GM19455 (cell line): ENCODE measurements around the gene CASP9.

ENCODE experiments used
- ATAC-seq: cut with Tn5 transposase; IDR thresholded peaks from one replicate; pipeline ENCODE4 v1.9.1; 2021; ENCODE audit not compliant: unreplicated experiment

The CASP9 gene

DNA sequence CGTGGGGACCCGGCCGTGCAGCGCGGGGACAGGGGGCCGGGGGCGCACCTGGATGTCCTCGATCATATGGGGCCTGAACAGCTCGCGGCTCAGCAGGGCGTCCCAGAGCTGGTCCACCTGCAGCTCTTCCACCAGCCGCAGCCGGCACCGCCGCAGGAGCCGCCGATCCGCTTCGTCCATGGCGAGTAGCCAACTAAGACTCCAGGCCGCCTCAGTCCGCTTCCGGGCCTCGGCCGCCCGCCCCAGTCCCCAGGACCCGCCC lies at the start of gene CASP9:
CASP9 (minus strand) TSS at position 195 of the 262 bp plus-strand sequence; CDS start at position 180, 15 bp downstream.
- peak; percentile 3 for ATAC-seq

- ATAC-seq, result no peak
These were observed 49.5 kb upstream of the CASP9 start for GRCh38 chr1:15573477-15573876.

DNA sequence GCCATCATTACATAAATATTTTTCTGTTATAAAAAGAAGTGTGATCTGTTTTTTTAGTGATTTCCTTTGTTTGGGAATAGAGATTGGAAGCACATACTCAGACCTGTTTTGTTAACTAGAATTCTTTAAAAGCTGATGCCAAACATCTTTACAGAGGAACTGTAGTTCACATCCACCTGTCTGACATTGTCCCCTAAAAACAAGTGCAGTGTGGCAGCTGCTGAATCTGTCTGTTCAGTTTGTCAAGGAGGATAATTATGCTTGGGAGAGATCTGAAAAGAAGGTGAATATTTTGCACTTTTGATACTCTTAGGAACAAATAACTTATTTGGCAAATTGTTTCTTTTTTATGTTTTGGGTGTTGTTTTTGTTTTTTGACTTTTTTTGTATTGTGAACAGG lies 47.3 kb upstream of the CASP9 start:
- no peak for ATAC-seq

- no peak for ATAC-seq
These were observed 46.8 kb upstream of the CASP9 start for GRCh38 chr1:15570861-15571260.

DNA sequence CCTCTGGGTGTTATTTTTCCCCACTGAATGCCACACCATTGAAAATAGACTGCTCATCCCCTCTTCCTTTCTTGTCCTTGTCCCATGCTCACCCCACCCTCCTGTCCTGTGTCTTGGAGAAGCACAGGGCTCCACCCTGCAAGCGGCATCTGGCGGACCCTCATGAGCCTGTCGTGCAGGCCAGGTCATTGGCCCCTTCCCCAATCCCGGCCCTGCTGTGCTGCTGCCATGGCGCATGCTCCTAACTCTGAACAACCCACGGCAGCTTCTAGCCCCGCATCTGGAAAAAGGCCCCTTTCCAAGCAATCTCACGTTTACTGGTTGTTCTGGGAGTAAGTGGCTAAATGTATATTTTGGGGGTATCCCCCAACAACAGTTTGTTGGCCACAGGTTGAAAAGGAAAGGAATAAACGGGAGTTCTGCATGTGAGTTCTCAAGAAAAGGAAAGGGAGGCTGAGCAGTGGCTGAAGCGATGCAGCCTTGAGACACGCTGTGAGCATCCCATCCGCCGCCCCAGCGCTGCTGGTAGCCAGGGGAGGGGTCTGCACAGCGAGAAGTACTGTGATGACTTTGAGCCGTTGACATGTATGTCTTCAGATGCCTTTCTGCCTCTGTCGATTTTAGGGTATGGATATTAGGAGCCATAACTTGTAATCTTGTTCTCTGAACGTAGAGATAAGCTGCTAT lies 44.5 kb upstream of the CASP9 start:
- no peak for ATAC-seq

DNA sequence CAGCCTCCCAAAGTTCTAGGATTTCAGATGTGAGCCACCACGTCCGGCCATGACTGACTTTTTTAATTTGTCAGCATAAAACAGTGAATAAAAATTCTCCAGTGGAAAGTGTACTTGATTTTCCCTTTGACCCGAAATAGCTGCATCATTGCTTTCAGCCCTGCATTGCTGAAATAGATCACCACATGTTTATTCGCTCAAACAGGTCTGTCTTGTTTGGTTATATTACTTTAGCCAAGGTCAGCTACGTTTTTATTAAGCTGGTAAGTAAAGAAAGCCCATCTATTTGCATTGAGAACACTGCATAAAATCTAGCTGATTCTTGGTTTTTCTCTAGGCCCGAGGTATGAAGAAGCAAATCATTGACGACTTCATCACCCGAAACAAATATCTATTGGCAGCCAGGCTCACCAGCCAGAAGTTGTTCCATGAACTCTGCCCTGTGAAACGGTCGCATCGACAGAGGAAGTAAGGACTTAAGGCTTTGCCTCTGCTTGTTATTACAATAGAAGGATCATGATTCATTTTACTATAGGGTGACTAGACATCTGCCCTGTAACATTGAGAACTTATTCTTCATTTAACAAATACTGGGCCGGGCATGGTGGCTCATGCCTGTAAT lies 35.3 kb upstream of the CASP9 start:
- no peak for ATAC-seq

- ATAC-seq, result no peak
These were observed 34.5 kb upstream of the CASP9 start for GRCh38 chr1:15558516-15558915.

GRCh38 chr1:15557594-15557993 lies 33.6 kb upstream of the CASP9 start:
- no peak for ATAC-seq

DNA sequence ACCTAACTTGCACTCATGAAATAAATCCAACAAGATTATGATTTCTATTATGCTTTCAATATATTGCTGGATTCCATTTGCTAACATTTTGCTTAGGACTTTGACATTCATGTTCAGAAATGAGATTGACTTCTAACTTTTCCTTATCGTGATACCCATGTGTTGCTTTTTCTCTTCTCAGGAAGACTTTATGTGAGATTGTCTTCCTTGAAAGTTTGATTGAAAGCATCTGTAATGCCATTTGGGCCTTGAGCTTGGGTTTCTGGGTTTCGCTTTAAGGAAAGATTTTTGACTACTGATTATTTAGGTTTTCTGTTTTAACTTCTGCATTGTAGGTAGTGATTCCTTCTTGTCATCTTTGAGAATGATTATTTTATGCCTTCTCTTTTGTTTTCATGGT lies 33.0 kb upstream of the CASP9 start:
- no peak for ATAC-seq

DNA sequence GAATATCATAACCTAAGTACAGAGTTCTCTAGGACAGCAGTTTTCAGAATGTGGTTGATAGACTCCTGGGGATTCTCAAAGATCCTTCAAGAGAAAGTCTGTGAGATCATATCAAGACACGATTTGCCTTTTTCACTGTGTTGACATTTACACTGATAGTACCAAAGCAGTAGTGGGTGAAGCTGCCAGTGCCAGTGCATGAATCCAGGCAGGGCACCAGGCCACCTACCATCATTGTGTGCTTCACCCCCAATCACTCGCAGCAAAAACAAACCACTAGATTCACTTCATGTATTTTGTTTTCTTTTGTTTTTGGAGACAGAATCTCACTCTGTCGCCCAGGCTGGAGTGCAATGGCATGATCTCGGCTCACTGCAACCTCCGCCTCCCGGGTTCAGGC lies 26.6 kb upstream of the CASP9 start:
- no peak for ATAC-seq

- ATAC-seq, result no peak
These were observed 22.6 kb upstream of the CASP9 start for GRCh38 chr1:15546641-15547040.

GRCh38 chr1:15543589-15544568 lies 19.9 kb upstream of the CASP9 start:
- ATAC-seq, result no peak

GRCh38 chr1:15543251-15543588 lies 19.2 kb upstream of the CASP9 start:
- ATAC-seq, result no peak

- ATAC-seq, result no peak
These were observed 18.6 kb upstream of the CASP9 start for GRCh38 chr1:15542388-15543250.

GRCh38 chr1:15541231-15541792 lies 17.3 kb upstream of the CASP9 start:
- ATAC-seq, result no peak

DNA sequence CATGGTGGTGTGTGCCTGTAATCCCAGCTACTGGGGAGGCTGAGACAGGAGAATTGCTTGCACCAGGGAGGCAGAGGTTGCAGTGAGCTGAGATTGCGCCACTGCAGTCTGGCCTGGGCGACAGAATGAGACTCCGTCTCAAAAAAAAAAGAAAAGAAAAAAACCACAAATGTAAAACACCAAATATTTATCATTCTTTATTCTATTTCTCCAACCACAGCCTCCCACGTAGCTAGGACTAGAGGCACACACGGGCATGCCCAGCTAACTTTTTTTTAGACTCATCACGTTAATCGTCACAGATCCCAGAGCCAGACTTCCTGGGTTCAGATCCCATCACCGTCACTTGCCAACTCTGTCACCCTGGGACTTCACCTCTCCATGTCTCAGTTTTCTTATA lies 16.2 kb upstream of the CASP9 start:
- ATAC-seq, result no peak

DNA sequence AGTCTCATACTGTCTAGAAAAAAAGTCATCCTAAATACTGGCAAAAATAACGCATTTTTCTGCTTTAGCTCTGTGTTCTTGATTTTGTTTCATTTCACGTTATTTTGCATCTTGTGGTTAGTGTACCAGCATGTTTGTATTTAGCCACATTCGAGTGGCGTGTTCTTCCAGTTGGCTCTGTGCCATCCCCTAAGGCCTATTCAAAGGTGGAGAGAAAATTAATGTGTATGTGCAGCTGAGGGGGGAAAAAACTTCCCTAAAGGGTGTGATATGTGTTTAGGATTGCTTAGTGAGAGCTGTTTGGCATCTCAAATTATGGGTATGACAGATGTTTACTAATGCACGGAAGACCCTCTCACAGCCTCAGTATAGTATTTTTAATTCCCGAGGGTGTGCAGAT lies 14.8 kb upstream of the CASP9 start:
- no peak for ATAC-seq

DNA sequence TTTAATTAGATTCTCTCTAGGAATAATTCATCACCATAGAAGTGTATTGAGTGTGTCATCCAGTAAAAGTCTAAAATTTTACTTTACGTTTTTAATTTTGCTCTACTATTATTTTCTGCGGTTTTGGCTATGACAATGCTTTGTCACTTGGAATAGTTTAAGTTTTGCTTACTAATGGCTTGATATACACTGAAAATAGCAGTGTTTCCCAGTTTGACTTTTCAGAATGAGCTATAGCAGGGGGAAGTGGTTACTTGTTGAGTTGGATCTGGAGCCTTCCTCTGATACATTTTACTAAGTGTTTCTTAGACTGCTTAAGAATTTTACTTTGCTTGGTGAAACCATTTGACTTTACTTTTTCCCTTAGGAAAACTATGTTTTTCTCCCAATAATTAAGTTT lies 7.7 kb upstream of the CASP9 start:
- no peak for ATAC-seq

GRCh38 chr1:15531003-15531402 lies 7.0 kb upstream of the CASP9 start:
- ATAC-seq, result no peak

DNA sequence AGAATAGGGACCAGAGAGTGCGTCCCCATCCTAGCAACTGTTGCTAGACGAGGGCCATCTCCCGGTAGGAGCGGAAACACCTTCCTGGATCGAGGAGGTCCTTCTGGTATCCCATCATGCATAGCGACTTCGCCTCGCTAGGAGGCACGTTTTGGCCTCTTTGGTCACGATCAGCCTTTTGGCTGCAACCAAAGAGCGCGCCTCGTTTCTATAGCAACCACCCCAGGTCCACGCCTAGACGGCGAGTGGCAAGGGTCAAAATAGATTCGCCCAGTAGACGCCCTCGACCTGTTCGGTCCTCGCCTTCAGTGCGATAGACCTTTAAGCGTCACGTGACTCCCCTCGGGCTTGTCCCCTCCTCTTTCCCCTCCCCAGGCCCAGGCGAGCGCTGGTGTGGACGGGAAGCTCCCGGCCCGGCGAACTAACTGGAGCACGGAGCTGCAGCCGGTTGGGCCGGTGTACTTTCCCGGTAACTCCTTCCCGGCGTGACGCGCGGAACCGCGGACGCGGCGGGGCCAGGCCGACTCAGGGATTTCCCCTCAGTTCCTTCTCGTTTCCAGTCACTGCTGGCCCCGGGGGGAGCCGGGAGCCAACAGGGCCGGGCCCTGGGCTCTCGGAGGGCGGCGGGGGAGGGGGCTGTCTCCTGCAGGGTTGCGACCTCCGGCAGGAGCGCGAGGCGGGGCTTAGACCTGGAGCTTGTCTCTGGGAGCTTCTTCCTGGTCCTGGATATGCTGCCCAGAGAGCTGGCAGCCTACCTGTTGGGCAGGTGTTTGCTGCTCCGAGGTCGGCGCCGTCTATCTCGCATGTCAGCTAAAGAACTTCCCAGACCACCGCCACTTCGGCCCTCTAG lies 2.7 kb upstream of the CASP9 start, which contains the start of gene DNAJC16:
DNAJC16 (plus strand) TSS at position 359 of the 850 bp plus-strand sequence. CDS start 2,258 bp downstream, outside the sequence.
- peak; percentile 49 for ATAC-seq
